Endothelial cell of umbilical vein (primary cell): ENCODE data around the gene CCDC27. TPM values are rescaled to one million over a fixed set of nuclear protein-coding genes. Genes with fewer than 3 reads are reported as not detected.

Source experiments
- BruUV-seq: library from RNA; stranded (reverse); fragments of 400-500 nt; replicated peaks from 2 replicates; lab custom pipeline; 2021; lab: Mats Ljungman, UMichigan
- CTCF ChIA-PET: fragments of 300-600, 350-600 bp; sonication (Branson Sonifier 250); formaldehyde crosslinking; loops from one replicate; lab custom pipeline; 2021; ENCODE audit warnings: antibody characterized with exemption, inconsistent platforms; lab: Charles Lee
- POLR2A ChIA-PET: fragments of 300-600, 350-600 bp; sonication (Branson Sonifier 250); formaldehyde crosslinking; loops from one replicate; lab custom pipeline; 2021; ENCODE audit warnings: antibody characterized with exemption, inconsistent platforms; lab: Charles Lee
- DNase-seq: peaks from one replicate; pipeline ENCODE4 v3.0.0-alpha.2; 2011; ENCODE audit warnings: low read depth, low spot score
- FAIRE-seq: peaks from 2 replicates; lab custom pipeline; 2011; peaks lifted over from hg19 to GRCh38; lab: Jason Lieb, UNC
- H2AFZ ChIP-seq: 2 replicates; pipeline ENCODE4 v1.6.0; 2012; ENCODE audit warnings: low read depth, low read length, control low read depth, inconsistent platforms
- H3K27ac ChIP-seq: 2 replicates; pipeline ENCODE4 v1.5.1; 2011; ENCODE audit warnings: low read depth, mild to moderate bottlenecking, control low read depth, low read length, moderate library complexity; ENCODE audit not compliant: insufficient read depth
- H3K27me3 ChIP-seq, 2 experiments: 2 replicates each; pipeline versions ENCODE4 v1.6.0 to v1.6.1; 2011; ENCODE audit warnings: low read length in 2 of 2, mixed read lengths in 1 of 2; ENCODE audit not compliant: control insufficient read depth in 2 of 2, insufficient read depth in 2 of 2
- H3K36me3 ChIP-seq, 2 experiments: 2 replicates in 1 of 2; 3 replicates in 1 of 2; pipeline ENCODE4 v1.5.1; 2011; ENCODE audit warnings: low read length in 2 of 2, mild to moderate bottlenecking in 1 of 2, moderate library complexity in 1 of 2; ENCODE audit not compliant: control insufficient read depth in 2 of 2, insufficient read depth in 2 of 2; ENCODE audit errors: extremely low read depth in 1 of 2
- H3K4me1 ChIP-seq: 3 replicates; pipeline ENCODE4 v1.5.1; 2011; ENCODE audit warnings: mild to moderate bottlenecking, low read length; ENCODE audit not compliant: control insufficient read depth, insufficient read depth; ENCODE audit errors: extremely low read depth
- H3K4me2 ChIP-seq: 2 replicates; pipeline ENCODE4 v1.6.1; 2011; ENCODE audit warnings: low read length, control low read depth, mixed read lengths; ENCODE audit not compliant: insufficient read depth
- H3K4me3 ChIP-seq, 3 experiments: fragments of 200-600 bp in 1 of 3; sonication (generic), shearing (Covaris generic) in 1 of 3; replicated peaks in 1 of 3; 2 replicates each; pipeline ENCODE4 v1.5.1; 2011 to 2016; ENCODE audit warnings: control low read depth in 3 of 3, low read length in 3 of 3, mild to moderate bottlenecking in 2 of 3, inconsistent platforms in 1 of 3, low read depth in 1 of 3, moderate library complexity in 1 of 3; ENCODE audit not compliant: insufficient read depth in 1 of 3
- H3K79me2 ChIP-seq: 2 replicates; pipeline ENCODE4 v1.6.0; 2012; ENCODE audit warnings: low read length, inconsistent platforms; ENCODE audit not compliant: control insufficient read depth, insufficient read depth
- H3K9ac ChIP-seq: replicated peaks from 2 replicates; pipeline ENCODE3; 2011; ENCODE audit warnings: low read length, control low read depth; ENCODE audit not compliant: insufficient read depth; ENCODE audit errors: extremely low read depth
- H3K9me1 ChIP-seq: replicated peaks from 3 replicates; pipeline ENCODE4 v1.6.0; 2011; ENCODE audit warnings: mild to moderate bottlenecking, low read length; ENCODE audit not compliant: control insufficient read depth, insufficient read depth; ENCODE audit errors: extremely low read depth
- H3K9me3 ChIP-seq: replicated peaks from 2 replicates; pipeline ENCODE4 v1.5.1; 2012; ENCODE audit warnings: low read length, inconsistent platforms; ENCODE audit not compliant: control insufficient read depth, insufficient read depth
- H4K20me1 ChIP-seq: replicated peaks from 2 replicates; pipeline ENCODE3; 2011; ENCODE audit warnings: mild to moderate bottlenecking, low read length; ENCODE audit not compliant: control insufficient read depth, insufficient read depth; ENCODE audit errors: extremely low read depth
- EZH2 ChIP-seq: IDR thresholded peaks from 2 replicates; pipeline ENCODE4 v1.6.1; 2012; ENCODE audit warnings: borderline replicate concordance, low read depth, mild to moderate bottlenecking, moderate library complexity, low read length, inconsistent platforms; ENCODE audit not compliant: severe bottlenecking
- FOS ChIP-seq: IDR thresholded peaks from 2 replicates; pipeline ENCODE4 v1.6.1; 2011; ENCODE audit warnings: mild to moderate bottlenecking, low read length, moderate library complexity, borderline replicate concordance; ENCODE audit not compliant: insufficient read depth
- GATA2 ChIP-seq: IDR thresholded peaks from 2 replicates; pipeline ENCODE4 v1.7.0; 2011; ENCODE audit warnings: low read depth, mild to moderate bottlenecking, moderate library complexity, mixed read lengths, low read length; ENCODE audit not compliant: insufficient read length, insufficient read depth
- JUN ChIP-seq: IDR thresholded peaks from 2 replicates; pipeline ENCODE4 v1.6.1; 2011; ENCODE audit warnings: borderline replicate concordance, low read depth; ENCODE audit not compliant: insufficient read length, insufficient read depth
- MYC ChIP-seq: IDR thresholded peaks from one replicate; pipeline ENCODE4 v1.6.1; 2011; ENCODE audit warnings: mild to moderate bottlenecking, low read depth, low read length
- POLR2A ChIP-seq: IDR thresholded peaks from 2 replicates; pipeline ENCODE4 v1.6.1; 2012; ENCODE audit warnings: low read depth, mild to moderate bottlenecking, control low read depth, low read length
- POLR2AphosphoS5 ChIP-seq: IDR thresholded peaks from 2 replicates; pipeline ENCODE4 v1.6.1; 2012; ENCODE audit warnings: low read depth, mild to moderate bottlenecking, control low read depth, low read length, moderate library complexity; ENCODE audit not compliant: insufficient read depth
- dilution Hi-C: fragments of 300-500 bp; cut with MboI; formaldehyde crosslinking; loops from one replicate; pipeline ENCODE4 v1.15.0; 2019; ENCODE audit warnings: low sequenced_read_pairs; ENCODE audit not compliant: extremely low pct_ligation_motif_present
- intact Hi-C: fragments of 100-400 bp; cut with micrococcal nuclease; formaldehyde crosslinking; loops from one replicate; pipeline ENCODE4 v1.10.0; 2022
- polyA plus RNA-seq, 4 experiments: library from polyadenylated mRNA; depleted of rRNA in 3 of 4; stranded (reverse) in 3 of 4; unstranded in 1 of 4; fragments of >200 nt; gene quantifications; 2 replicates each; pipeline versions ENCODE4 v1.2.1 to v1.2.3, GENCODE V29; 2011 to 2012; ENCODE audit warnings: missing spikeins in 1 of 4
- total RNA-seq: library from RNA; stranded (reverse); gene quantifications from 2 replicates; pipeline ENCODE4 v1.2.3, GENCODE V29; 2021
- TF ChIP-seq, protein P1 (sequence below): IDR thresholded peaks from 2 replicates; pipeline ENCODE4 v1.6.1; 2011; ENCODE audit not compliant: insufficient read depth, insufficient read length
- TF ChIP-seq, protein P2 (sequence below), 2 donors: IDR thresholded peaks; 1 replicate in 1 of 2; 2 replicates in 1 of 2; pipeline ENCODE4 v1.5.1; 2011; ENCODE audit warnings: low read length in 2 of 2, mild to moderate bottlenecking in 2 of 2, moderate library complexity in 2 of 2, control low read depth in 1 of 2, inconsistent platforms in 1 of 2, low read depth in 1 of 2; ENCODE audit not compliant: insufficient read depth in 1 of 2; ENCODE audit errors: extremely low read depth in 1 of 2

The CCDC27 gene
- total and polyA plus RNA-seq, 2 donors (not counting 3 experiments of a cell fraction or from before 2014, with no cell fraction given) = not detected

DNA sequence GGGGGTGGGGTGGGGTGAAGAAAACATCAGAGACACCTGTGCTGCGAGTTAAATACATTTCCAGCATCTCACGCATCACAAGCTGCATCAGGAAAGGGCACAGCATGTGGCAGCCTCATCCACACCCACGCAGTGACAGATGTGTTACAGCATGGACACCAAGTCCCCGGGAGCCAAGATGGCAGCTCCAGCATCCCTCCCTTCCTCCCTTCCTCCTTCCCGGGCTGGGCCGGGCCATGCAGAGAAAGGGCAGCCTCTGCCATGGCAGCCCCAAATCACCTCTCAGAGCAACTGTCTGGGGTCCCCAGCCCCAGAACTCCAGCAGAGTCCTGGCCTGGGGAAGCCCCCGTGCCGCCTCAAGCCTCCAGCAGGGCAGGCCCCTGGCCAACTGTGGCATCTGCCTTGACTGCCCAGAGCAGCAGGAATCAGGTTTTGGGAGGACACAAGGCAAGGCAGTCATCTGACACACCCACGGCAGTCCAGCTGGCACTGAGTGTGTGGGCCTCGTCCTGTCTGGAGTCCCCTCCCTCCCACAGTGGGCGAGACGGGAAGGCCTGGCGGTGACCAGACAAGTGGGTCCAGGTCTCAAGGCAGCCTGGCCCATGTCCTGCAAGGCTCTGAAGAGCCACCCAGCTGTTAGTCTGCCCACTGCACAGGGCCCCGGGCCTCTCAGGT lies 26.5 kb downstream of the CCDC27 start:
- no peaks in the 10 kb centered on the region for H3K79me2 ChIP-seq
- H2AFZ ChIP-seq = no peak overlapping the region
- FAIRE-seq = no peak
- dilution Hi-C loops (no loop called here), intact Hi-C loops (no loop called here)
- no peaks in the 10 kb centered on the region for H3K27me3 ChIP-seq
- ChIA-PET CTCF (no interaction called here), POLR2A (no interaction called here)
- no peak overlapping the region for H3K9ac ChIP-seq
- no peaks in the 10 kb centered on the region for H4K20me1 ChIP-seq
- H3K9me1 ChIP-seq = no peaks in the 10 kb centered on the region
- H3K36me3 ChIP-seq = peaks cover 3 to 31% of the 10 kb centered on the region in 2 experiments
- H3K4me3 ChIP-seq = no peak overlapping the region
- no TSS peak for BruUV-seq
- H3K4me1 ChIP-seq = no peaks in the 10 kb centered on the region
- no peak overlapping the region for H3K27ac ChIP-seq
- H3K4me2 ChIP-seq = no peak overlapping the region
- TF ChIP-seq GATA2 (no peak), JUN (no peak), MYC (no peak), FOS (no peak), POLR2A (no peak), POLR2AphosphoS5 (no peak)
- TF ChIP-seq, protein P1, sequence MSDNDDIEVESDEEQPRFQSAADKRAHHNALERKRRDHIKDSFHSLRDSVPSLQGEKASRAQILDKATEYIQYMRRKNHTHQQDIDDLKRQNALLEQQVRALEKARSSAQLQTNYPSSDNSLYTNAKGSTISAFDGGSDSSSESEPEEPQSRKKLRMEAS = no peak
- H3K9me3 ChIP-seq = no peaks in the 10 kb centered on the region
- no peak for DNase-seq

DNA sequence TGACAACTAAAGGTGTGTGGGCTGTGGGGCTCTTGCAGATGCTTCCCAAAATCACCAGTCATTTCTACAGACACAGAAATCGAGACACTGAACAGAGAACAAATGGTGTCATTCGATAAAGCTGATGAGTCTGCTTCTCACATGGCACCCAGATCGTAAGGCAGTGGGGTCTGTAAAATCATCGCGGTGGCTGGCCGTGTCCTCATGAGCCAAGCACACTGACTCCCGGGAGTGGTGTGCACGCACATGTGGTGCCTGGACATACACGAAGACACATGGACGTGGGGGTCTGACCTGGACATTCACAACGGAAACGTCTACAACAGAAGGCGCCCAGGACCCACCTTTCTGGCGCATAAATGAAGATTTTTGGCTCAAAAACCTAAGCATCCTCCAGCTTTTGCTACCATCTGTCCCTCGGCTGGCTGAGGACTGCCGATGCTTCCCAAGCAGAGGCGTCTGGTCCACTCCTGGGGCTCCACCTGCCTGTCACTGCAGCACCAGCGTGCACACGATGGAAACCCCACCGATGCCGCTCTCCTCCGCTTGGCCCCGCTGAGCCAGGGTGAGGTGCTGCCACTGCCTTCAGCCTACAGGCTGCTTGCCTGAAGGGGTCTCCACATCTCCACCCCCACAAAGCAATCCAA lies 27.1 kb downstream of the CCDC27 start:
- BruUV-seq = no TSS peak
- no peak overlapping the region for H3K4me3 ChIP-seq
- no peaks in the 10 kb centered on the region for H3K9me1 ChIP-seq
- CTCF ChIA-PET = no interaction called here
- POLR2A ChIA-PET = no interaction called here
- H4K20me1 ChIP-seq = no peaks in the 10 kb centered on the region
- H3K4me2 ChIP-seq = no peak overlapping the region
- dilution Hi-C loops = no loop called here
- FAIRE-seq = no peak
- no peaks in the 10 kb centered on the region for H3K27me3 ChIP-seq
- peaks cover 3 to 38% of the 10 kb centered on the region in 2 experiments for H3K36me3 ChIP-seq
- DNase-seq = no peak
- H3K9ac ChIP-seq = no peak overlapping the region
- TF ChIP-seq EZH2 (no peak), POLR2A (no peak), POLR2AphosphoS5 (no peak), MYC (no peak), GATA2 (no peak)
- TF ChIP-seq, protein P2, sequence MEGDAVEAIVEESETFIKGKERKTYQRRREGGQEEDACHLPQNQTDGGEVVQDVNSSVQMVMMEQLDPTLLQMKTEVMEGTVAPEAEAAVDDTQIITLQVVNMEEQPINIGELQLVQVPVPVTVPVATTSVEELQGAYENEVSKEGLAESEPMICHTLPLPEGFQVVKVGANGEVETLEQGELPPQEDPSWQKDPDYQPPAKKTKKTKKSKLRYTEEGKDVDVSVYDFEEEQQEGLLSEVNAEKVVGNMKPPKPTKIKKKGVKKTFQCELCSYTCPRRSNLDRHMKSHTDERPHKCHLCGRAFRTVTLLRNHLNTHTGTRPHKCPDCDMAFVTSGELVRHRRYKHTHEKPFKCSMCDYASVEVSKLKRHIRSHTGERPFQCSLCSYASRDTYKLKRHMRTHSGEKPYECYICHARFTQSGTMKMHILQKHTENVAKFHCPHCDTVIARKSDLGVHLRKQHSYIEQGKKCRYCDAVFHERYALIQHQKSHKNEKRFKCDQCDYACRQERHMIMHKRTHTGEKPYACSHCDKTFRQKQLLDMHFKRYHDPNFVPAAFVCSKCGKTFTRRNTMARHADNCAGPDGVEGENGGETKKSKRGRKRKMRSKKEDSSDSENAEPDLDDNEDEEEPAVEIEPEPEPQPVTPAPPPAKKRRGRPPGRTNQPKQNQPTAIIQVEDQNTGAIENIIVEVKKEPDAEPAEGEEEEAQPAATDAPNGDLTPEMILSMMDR (IDR thresholded peaks at IDR 0.05; ENCODE audit: extremely low read depth in 1 of 2, insufficient read depth in 1 of 2, low read depth in 1 of 2, low read length in 2 of 2) = no peak
- H3K9me3 ChIP-seq = no peaks in the 10 kb centered on the region
- H3K27ac ChIP-seq = no peak overlapping the region
- H2AFZ ChIP-seq = no peak overlapping the region
- H3K79me2 ChIP-seq = no peaks in the 10 kb centered on the region
- no peaks in the 10 kb centered on the region for H3K4me1 ChIP-seq
- intact Hi-C loops = no loop called here
